Head of caudate nucleus (tissue), 42 donors: ENCODE results near the gene PPP1R9B.

Experiments
- DNase-seq, 42 donors: peaks; one replicate each; pipeline versions ENCODE4 v3.0.0 to v3.0.0-alpha.2; 2020 to 2021; ENCODE audit warnings: mixed read lengths in 7 of 42
- intact Hi-C: fragments of 100-400 bp; cut with DNase I; formaldehyde crosslinking; loops from one replicate; pipeline ENCODE4 v1.15.0; 2022

The PPP1R9B gene

DNA sequence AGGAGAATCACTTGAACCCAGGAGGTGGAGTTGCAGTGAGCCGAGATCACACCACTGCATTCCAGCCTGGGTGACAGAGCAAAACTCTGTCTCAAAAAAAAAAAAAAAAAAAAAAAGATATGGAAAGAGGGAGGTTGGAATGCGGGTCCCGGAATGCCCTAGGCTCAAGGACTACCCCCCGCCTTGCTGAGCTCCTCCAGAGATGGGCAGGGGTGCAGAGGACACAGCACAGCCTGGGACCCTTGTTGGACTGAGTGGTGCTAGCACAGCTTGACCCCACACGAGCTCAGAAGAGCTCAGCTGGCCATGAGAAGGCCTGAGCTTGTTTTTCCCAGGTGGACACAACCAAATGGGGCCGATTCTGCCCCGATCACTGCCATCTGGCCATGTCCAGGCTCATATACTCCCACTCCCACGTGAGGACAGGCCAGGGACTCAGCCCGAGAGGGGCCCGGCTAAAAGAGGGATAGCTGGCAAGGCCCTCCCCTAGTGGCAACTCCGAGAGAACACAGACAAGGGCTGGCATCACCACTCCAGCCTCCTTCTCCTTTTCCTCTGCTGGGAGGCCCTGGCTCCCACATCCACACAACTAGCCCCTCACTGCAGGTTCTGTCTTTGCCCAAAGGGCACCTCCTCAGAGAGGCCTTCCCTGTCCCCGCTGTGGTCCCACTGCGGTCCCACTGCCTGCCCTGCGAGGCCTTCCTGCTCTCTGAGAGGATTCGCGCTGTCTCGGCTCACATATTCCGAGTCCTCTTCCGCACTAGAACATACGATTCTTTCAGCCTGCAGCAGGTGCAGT is 26.3 kb upstream of the PPP1R9B start:
- intact Hi-C loops = no loop called here
- no peak for DNase-seq

DNA sequence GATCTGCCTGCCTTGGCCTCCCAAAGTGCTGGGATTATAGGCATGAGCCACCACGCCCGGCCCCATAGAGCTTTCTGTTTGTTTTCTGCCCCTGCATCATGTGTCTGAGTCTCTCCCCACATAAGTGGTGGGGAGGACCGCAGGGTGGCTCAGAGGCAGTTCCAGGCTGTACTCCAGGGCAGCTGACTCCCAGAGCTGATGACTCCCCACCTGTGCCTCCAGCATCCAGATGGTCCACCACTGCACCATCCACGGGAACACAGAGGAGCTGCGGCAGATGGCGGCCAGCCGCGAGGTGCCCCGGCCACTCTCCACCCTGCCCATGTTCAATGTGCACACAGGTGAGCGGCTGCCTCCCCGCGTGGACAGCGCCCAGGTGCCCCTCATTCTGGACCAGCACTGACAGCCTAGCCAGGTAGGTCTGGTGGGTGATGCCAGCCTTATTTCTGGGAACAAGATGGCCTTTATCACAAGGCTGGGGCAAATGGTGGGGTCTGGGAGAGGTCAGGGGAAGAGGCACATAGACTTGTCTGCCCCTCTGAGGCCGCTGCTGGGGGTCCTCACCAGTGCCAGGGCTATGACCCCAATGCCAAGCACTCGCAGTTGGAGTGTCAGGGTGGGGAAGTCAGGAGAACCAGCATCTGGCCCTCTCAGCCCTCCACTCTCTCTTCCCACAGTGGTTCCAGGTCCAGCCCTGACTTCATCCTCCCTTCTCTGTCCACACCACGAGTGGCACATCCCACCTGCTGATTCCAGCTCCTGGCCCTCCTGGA is 24.7 kb upstream of the PPP1R9B start:
- intact Hi-C loops = no loop called here
- DNase-seq = no peak

DNA sequence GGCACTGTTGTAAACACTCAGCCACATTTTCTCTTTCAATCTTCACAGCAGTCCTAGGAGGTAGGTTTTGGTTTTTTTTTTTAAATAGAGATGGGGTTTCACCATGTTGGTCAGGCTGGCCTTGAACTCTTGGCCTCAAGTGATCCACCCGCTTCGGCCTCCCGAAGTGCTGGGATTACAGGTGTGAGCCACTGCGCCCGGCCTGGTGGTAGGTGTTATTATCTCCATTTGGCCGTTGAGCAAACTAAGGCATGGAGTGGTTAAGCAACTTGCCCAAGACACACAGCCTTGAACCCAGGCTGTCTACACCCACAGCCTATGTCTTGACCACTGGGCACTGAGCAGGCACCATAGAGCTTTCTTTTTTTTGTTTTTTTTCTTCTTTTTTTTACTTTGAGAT is 24.0 kb upstream of the PPP1R9B start:
- DNase-seq = no peak
- intact Hi-C loops = no loop called here

DNA sequence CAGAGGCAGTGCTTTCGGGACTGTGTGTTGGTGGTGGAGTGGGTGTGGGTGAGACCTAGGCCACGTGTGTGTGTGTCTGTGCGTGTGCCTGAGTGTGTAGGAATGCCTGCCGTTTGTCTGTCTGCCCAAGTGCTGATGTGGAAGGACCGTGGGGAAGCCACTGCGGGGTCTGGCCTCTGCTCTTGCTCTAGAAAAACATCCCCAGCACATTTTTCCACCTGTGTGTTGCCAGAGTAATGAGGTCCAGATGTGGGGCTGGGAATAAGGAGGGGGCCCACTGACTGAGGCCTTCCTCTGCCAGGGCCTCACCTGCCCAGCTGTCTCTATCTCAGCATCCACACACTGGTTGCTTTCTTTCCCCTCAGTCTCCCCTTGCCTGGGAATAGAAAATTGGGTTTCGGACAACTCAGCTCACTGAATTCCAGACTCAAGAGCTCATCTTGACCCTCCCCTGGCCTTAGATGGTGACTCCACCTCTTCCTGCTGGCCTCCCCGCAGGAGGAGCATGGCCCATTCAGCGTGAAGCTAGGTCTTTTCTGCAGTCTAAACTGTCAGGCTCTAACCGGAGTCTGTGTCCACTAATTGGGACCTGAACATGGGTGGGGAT is 23.0 kb upstream of the PPP1R9B start:
- intact Hi-C loops = no loop called here
- no peak for DNase-seq

DNA sequence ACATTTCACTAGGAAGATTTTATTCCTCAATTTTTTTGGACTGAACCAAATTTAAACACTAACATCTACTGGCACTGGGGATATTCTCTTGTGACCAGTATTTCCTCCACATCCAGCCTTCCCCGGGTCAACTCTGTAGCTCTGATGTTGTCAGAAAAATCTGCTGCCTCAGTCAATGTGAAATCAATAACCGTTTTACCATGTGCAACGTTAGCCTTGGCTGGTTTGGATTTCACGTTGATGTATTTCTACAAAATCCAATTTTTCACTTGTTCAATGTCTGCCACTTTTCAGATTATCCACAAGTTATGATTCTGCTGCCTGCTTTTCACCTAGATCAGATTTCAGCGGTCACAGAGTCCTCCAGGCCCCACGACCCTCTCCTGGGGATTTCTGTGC is 22.5 kb upstream of the PPP1R9B start:
- intact Hi-C loops = no loop called here
- no peak for DNase-seq

GRCh38 chr17:50172130-50172529 is 21.7 kb upstream of the PPP1R9B start:
- no peak for DNase-seq

DNA sequence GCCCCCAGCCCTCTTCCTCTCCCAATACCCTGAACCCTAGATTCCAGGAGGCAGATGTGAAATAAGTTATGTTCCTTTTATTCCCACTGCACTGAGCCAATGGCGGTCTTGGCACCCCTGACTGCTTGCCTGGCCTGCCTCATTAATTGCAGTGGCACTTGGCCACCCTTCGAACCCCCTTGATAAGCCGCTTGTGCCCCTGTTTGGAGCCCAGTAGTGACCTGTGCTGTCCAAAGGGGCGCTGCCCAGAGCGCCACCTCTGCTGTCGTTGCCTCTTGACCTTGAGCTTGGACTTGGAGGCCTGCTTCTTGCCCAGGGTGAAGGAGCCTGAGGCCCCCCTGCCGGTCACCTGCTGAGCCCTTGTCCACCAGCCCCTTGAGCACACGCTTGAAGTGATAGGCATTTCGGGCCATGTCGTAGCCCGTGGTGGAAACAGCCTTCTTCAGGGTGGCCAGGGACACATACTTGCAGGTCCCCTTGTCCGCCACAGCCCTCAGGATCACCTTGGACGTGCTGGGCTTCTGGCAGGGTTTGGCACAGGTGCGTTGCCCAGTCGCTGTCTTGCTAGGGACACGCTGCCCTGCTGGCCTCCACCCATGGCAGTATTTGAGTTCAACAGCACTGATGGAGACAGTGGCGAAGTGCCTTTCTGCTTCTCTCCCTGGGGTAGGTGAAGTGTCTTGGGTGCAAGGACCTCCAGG is 21.0 kb upstream of the PPP1R9B start:
- DNase-seq = no peak
- intact Hi-C loops = no loop called here

More at GRCh38 chr17:50172130-50172529, 21.7 kb upstream of the PPP1R9B start:
- intact Hi-C loops = no loop called here

DNA sequence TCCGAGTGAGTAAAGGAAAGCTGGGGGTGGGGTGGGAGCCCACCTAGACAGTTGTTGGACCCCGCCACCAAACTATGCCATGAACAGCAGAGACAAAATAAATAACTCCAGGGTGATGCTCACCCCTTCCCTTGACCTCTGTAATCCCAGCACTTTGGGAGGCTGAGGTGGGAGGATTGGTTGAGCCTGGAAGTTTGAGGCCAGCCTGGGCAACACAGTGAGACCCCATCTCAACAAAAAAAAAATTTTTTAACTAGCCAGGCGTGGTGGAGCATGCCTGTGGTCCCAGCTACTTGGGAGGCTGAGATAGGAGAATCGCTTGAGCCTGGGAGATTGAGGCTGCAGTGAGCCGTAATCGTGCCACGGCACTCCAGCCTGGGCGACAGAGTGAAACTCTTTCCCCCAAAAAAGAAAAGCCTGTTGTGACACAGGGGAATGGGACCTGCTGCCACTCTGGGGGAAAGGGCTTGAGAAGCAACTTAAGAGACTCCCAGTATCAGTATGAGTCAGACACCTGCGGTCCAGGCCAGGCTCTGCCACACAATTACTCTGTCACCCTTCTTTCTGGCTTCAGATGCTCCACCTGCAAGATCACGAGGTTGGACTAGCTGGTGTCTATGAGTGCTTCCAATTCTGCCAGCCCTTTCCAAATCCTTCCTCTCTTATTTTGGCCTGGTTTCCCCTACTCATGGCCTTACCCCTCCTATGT is 20.3 kb upstream of the PPP1R9B start:
- intact Hi-C loops = no loop called here
- no peak for DNase-seq

DNA sequence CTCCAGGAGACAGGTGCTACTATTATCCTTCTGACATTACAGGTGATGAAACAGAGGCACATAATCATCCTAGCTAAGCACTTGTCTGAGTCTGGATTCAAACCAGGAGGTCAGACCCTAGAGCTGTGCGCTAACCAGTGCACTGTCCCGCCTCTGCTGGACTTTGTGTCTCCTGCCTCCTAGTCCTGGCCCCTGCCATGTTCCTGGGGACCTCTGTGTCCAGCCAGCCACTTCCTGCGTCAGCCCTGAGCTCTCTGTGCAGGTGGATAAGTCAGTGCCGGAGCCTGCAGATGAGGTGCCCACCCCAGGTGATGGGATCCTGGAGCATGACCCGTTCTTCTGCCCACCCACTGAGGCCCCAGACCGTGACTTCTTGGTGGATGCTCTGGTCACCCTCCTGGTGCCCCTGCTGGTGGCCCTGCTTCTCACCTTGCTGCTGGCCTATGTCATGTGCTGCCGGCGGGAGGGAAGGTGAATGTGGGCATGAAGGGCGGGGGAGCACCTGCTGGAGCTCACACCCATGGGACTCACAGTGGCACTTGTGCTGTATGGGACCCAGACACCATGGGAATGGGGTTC is 19.5 kb upstream of the PPP1R9B start:
- intact Hi-C loops = no loop called here
- DNase-seq = no peak

GRCh38 chr17:50169121-50169764 is 18.8 kb upstream of the PPP1R9B start:
- DNase-seq = peak in 29 of 42 donors; percentile 40 to 78 (median 56)
- intact Hi-C loops = no loop called here

DNA sequence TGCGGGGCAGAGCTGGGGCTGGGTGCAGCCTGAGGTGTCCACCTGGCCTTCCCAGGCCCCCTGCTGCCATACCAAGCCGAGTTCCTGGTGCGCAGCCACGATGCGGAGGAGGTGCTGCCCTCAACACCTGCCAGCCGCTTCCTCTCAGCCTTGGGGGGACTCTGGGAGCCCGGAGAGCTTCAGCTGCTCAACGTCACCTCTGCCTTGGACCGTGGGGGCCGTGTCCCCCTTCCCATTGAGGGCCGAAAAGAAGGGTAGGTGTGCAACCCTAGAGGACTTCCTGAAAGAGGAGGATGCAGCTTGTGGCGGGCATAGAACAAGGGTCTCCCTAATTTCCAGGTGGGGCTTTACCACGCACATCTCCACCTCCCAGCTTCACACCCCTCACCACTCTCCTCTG is 17.8 kb upstream of the PPP1R9B start:
- intact Hi-C loops = no loop called here
- DNase-seq = no peak

DNA sequence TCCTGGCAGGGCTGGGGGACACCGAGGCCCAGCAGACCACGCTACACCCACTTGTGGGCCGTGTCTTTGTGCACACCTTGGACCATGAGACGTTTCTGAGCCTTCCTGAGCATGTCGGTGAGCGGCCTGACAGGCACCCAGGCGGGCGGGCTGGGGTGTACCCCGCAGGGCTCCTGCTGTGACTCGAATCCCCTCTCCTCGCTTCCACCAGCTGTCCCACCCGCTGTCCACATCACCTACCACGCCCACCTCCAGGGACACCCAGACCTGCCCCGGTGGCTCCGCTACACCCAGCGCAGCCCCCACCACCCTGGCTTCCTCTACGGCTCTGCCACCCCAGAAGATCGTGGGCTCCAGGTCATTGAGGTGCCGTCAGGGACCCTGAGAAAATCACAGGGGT is 16.9 kb upstream of the PPP1R9B start:
- intact Hi-C loops = no loop called here
- DNase-seq = no peak

- intact Hi-C loops = no loop called here
- DNase-seq = no peak
Measured at GRCh38 chr17:50166518-50167181, 16.2 kb upstream of the PPP1R9B start.

GRCh38 chr17:50165867-50166517 is 15.5 kb upstream of the PPP1R9B start, which contains the start of gene SGCA:
Gene SGCA (plus strand): TSS chr17:50166005. CDS start chr17:50166041, 36 bp downstream.
- intact Hi-C loops = no loop called here
- no peak for DNase-seq

DNA sequence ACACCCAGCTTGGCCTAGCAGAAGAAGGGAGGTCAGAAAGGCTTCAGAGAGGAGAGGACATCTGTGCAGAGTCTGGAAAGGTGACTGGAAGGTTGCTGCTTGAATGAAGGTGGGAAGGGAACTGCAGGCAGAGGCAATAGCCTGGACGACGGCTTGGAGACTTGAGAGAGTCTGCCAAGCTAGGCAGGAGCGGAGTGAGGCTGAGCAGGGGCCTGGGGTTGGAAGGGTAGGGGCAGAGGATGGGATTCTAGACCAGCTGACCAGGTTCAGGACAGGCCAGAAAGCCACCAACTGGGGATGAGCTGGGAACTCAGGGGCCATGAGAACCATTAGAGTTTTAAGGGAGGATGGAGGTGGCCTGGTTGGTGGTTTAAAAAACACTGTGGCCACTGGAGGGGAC is 15.0 kb upstream of the PPP1R9B start:
- intact Hi-C loops = no loop called here
- DNase-seq = no peak

GRCh38 chr17:50165066-50165465 is 14.6 kb upstream of the PPP1R9B start:
- no peak for DNase-seq
- intact Hi-C loops = no loop called here

DNA sequence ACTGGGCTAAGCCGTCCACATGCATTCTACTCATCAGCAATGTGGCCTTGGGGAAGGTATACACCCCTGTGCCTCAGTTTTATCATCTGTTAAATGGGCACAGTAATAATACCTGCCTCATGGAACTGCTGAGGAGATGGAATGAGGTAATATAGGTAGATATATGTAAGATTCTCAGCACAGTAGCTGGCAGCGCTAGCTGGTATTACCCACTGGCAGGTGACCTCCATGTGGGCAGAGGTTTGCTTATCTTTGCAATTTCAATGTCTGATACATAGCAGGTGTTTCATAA is 14.2 kb upstream of the PPP1R9B start:
- DNase-seq = no peak
- intact Hi-C loops = no loop called here
